Activated CD4-positive, alpha-beta T cell treated with anti-CD3 and anti-CD28 coated beads for 36 hours (primary cell): Measurements from ENCODE around the gene CCDC146. TPM values are rescaled to one million over a fixed set of nuclear protein-coding genes. Genes with fewer than 3 reads are reported as not detected.
"Not testable (repeated sequence)": the region's sequence is repeated elsewhere in the genome, so short reads cannot be mapped to it uniquely, and the experiment has no call there.

ENCODE experiments used
- ATAC-seq: fragments of 200-7000 bp; cut with Tn5 transposase; one replicate; pipeline ENCODE4 v1.10.0; 2021; ENCODE audit warnings: mild to moderate bottlenecking, moderate library complexity
- CTCF ChIA-PET: fragments of 350-600 bp; sonication (Branson Sonifier 250); formaldehyde crosslinking; loops from one replicate; lab custom pipeline; 2021; ENCODE audit warnings: antibody characterized with exemption; lab: Charles Lee
- POLR2A ChIA-PET: fragments of 350-600 bp; sonication (Branson Sonifier 250); formaldehyde crosslinking; loops from one replicate; lab custom pipeline; 2021; ENCODE audit warnings: antibody characterized with exemption, inconsistent platforms; lab: Charles Lee
- DNase-seq: peaks from one replicate; pipeline ENCODE4 v3.0.0-alpha.2; 2020
- H3K27ac Mint-ChIP-seq: one replicate; pipeline ENCODE4 v1.8.0; 2021; ENCODE audit warnings: mixed read lengths
- H3K27me3 Mint-ChIP-seq: one replicate; pipeline ENCODE4 v1.8.0; 2021; ENCODE audit warnings: mixed read lengths
- H3K36me3 Mint-ChIP-seq: one replicate; pipeline ENCODE4 v1.8.0; 2021; ENCODE audit warnings: low read depth, mixed read lengths
- H3K4me1 Mint-ChIP-seq: one replicate; pipeline ENCODE4 v1.8.0; 2021; ENCODE audit warnings: mixed read lengths
- H3K4me3 Mint-ChIP-seq: one replicate; pipeline ENCODE4 v1.8.0; 2021; ENCODE audit warnings: mild to moderate bottlenecking, moderate library complexity, mixed read lengths
- H3K9me3 Mint-ChIP-seq: one replicate; pipeline ENCODE4 v1.8.0; 2021; ENCODE audit warnings: low read depth, mixed read lengths
- intact Hi-C, 2 experiments: fragments of 100-400 bp; cut with DNase I in 1 of 2; cut with micrococcal nuclease in 1 of 2; formaldehyde crosslinking; loops; one replicate each; pipeline versions ENCODE4 v1.14.2 to v1.15.1; 2022 to 2024; cut with DNase I, micrococcal nuclease
- total RNA-seq, 2 experiments: library from RNA; stranded (reverse); gene quantifications; one replicate each; pipeline ENCODE4 v1.2.3, GENCODE V29; 2021

CCDC146 gene
- total RNA-seq, 2 experiments from 2014 or later, result 1.2 to 1.7 TPM

DNA sequence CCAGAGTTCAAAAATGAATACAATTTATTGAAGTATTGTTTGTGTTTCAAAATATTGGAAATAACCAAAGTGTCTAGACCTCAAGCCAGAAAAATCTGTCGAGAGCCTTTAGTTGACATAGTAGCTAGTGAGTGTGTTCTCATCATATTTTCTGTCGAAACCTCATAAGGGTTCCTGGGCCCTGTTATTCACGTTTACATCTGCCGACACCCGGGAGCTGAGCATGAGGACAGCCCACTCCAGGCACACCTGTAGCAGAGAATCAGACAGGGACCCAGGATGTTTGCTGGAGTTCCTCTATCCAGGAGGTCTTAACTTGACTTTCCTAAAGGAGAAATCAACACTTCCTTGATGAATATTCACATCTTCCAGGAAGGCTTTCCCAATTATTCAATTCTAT lies 149.4 kb downstream of the CCDC146 start:
- no peaks in the 10 kb centered on the region for H3K9me3 Mint-ChIP-seq
- DNase-seq, result no peak
- no peak overlapping the region for H3K27ac Mint-ChIP-seq
- ATAC-seq, result no peak
- intact Hi-C loops, result no loop called here
- H3K4me3 Mint-ChIP-seq, result no peak overlapping the region
- ChIA-PET POLR2A (no interaction called here), CTCF (no interaction called here)
- H3K36me3 Mint-ChIP-seq, result peaks cover 3% of the 10 kb centered on the region
- peaks cover 7% of the 10 kb centered on the region for H3K4me1 Mint-ChIP-seq
- H3K27me3 Mint-ChIP-seq, result no peaks in the 10 kb centered on the region

- H3K27ac Mint-ChIP-seq, intact Hi-C loops: not testable (repeated sequence)
These were observed 153.2 kb downstream of the CCDC146 start for GRCh38 chr7:77275663-77276062.

GRCh38 chr7:77276120-77276519 lies 153.7 kb downstream of the CCDC146 start:
- intact Hi-C loops, result no loop called here
- ChIA-PET CTCF (interaction anchor here (0.6 kb wide), 1 partner anchor 29 kb away, joined by 3 read pairs; no protein-coding TSS in a partner anchor), POLR2A (interaction anchor here (0.6 kb wide), 1 partner anchor 289 kb away, joined by 5 read pairs; no protein-coding TSS in a partner anchor)
- Mint-ChIP-seq H3K4me3 (no peak overlapping the region), H3K27me3 (no peaks in the 10 kb centered on the region), H3K9me3 (no peaks in the 10 kb centered on the region), H3K27ac (no peak overlapping the region), H3K4me1 (peaks cover 6% of the 10 kb centered on the region), H3K36me3 (peaks cover 5% of the 10 kb centered on the region)
- DNase-seq (no peak), ATAC-seq (peak; percentile 42)

More at GRCh38 chr7:77275663-77276062, 153.2 kb downstream of the CCDC146 start:
- H3K9me3 Mint-ChIP-seq, ATAC-seq, H3K4me1 Mint-ChIP-seq, H3K27me3 Mint-ChIP-seq, H3K4me3 Mint-ChIP-seq, CTCF ChIA-PET, H3K36me3 Mint-ChIP-seq, DNase-seq: not testable (repeated sequence)
- POLR2A ChIA-PET, result interaction anchor here (0.6 kb wide), 1 partner anchor 290 kb away, joined by 5 read pairs; no protein-coding TSS in a partner anchor

GRCh38 chr7:77281780-77282478 lies 159.5 kb downstream of the CCDC146 start:
- H3K27me3 Mint-ChIP-seq, result no peaks in the 10 kb centered on the region
- no peak overlapping the region for H3K27ac Mint-ChIP-seq
- no peak overlapping the region for H3K4me3 Mint-ChIP-seq
- intact Hi-C loops, result no loop called here
- ChIA-PET CTCF (no interaction called here), POLR2A (no interaction called here)
- H3K36me3 Mint-ChIP-seq, result peaks cover 3% of the 10 kb centered on the region
- DNase-seq (no peak), ATAC-seq (no peak)
- peaks cover 3% of the 10 kb centered on the region for H3K9me3 Mint-ChIP-seq
- no peaks in the 10 kb centered on the region for H3K4me1 Mint-ChIP-seq

GRCh38 chr7:77282897-77283296 lies 160.5 kb downstream of the CCDC146 start:
- Mint-ChIP-seq H3K36me3 (peaks cover 8% of the 10 kb centered on the region), H3K9me3 (peaks cover 3% of the 10 kb centered on the region), H3K27me3 (no peaks in the 10 kb centered on the region), H3K27ac (no peak overlapping the region), H3K4me1 (no peaks in the 10 kb centered on the region), H3K4me3 (no peak overlapping the region)
- ChIA-PET CTCF (interaction anchor here (1.0 to 1.2 kb wide), 2 partner anchors 9 to 35 kb away, joined by 4 read pairs; no protein-coding TSS in a partner anchor), POLR2A (interaction anchor here (0.6 kb wide), 1 partner anchor 594 kb away, joined by 5 read pairs; no protein-coding TSS in a partner anchor)
- ATAC-seq (no peak), DNase-seq (no peak)
- intact Hi-C loops, result no loop called here

DNA sequence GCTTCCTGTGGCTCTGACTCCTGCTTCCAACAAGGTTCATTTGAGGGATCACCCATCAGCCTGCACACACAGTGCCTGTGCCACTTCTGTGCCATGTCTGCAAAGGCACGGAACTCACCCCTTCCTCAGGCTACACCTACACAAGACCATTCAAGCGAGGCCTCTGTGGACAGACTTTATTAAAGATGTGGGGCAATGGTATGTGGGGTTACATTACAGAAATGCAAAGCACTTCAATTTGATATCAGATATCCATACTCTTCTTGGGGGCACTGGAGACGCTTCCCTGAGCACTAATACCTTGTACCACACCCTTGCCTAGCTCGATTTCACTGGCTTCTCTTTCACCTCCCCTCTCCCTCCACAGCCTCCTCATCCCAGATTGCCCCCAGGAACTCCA lies 161.6 kb downstream of the CCDC146 start:
- POLR2A ChIA-PET, result no interaction called here
- Mint-ChIP-seq H3K4me3 (no peak overlapping the region), H3K36me3 (peaks cover 12% of the 10 kb centered on the region), H3K4me1 (no peaks in the 10 kb centered on the region), H3K27me3 (no peaks in the 10 kb centered on the region), H3K27ac (no peak overlapping the region), H3K9me3 (peaks cover 3% of the 10 kb centered on the region)
- ATAC-seq, result no peak
- CTCF ChIA-PET, result interaction anchor here (0.8 kb wide), 1 partner anchor 857 kb away, joined by 3 read pairs; no protein-coding TSS in a partner anchor
- intact Hi-C loops, result no loop called here
- DNase-seq, result no peak

DNA sequence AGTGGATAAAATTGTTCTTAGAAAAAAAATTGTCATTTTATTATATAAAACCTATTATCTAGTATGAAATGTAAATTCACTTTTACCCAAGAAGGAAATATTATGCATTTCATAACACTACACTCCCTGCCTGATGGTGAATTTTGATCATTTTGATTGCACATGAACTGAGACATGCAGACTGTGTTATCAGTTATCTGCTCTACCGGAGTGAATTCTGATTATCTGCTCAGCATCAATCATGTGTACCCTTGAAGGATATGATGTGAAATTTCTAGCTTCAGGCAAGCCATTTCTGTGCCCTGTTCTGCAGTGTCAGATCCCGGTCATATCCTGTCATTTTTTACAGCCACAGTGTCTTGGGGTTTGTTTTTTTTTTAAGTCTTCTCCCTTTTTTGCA lies 162.2 kb downstream of the CCDC146 start:
- intact Hi-C loops, result no loop called here
- H3K4me1 Mint-ChIP-seq, result no peaks in the 10 kb centered on the region
- H3K9me3 Mint-ChIP-seq, result peaks cover 3% of the 10 kb centered on the region
- ChIA-PET POLR2A (no interaction called here), CTCF (interaction anchor here (0.8 kb wide), 1 partner anchor 857 kb away, joined by 3 read pairs; no protein-coding TSS in a partner anchor)
- no peaks in the 10 kb centered on the region for H3K27me3 Mint-ChIP-seq
- DNase-seq, result no peak
- H3K27ac Mint-ChIP-seq, result no peak overlapping the region
- H3K36me3 Mint-ChIP-seq, result peaks cover 14% of the 10 kb centered on the region
- no peak overlapping the region for H3K4me3 Mint-ChIP-seq
- ATAC-seq, result no peak

- Mint-ChIP-seq H3K36me3 (peaks cover 15% of the 10 kb centered on the region), H3K27me3 (no peaks in the 10 kb centered on the region), H3K27ac (no peak overlapping the region), H3K9me3 (peaks cover 3% of the 10 kb centered on the region), H3K4me1 (no peaks in the 10 kb centered on the region), H3K4me3 (no peak overlapping the region)
- ChIA-PET CTCF (interaction anchor here (1.1 kb wide), 1 partner anchor 42 kb away, joined by 3 read pairs; no protein-coding TSS in a partner anchor), POLR2A (no interaction called here)
- DNase-seq (no peak), ATAC-seq (no peak)
- intact Hi-C loops, result no loop called here
These were observed 166.4 kb downstream of the CCDC146 start for GRCh38 chr7:77288676-77289320.

- ChIA-PET CTCF (interaction anchor here (1.1 kb wide), 1 partner anchor 43 kb away, joined by 3 read pairs; no protein-coding TSS in a partner anchor), POLR2A (no interaction called here)
- Mint-ChIP-seq H3K27me3 (no peaks in the 10 kb centered on the region), H3K27ac (no peak overlapping the region), H3K4me3 (no peak overlapping the region), H3K9me3 (peaks cover 3% of the 10 kb centered on the region), H3K36me3 (peaks cover 15% of the 10 kb centered on the region), H3K4me1 (no peaks in the 10 kb centered on the region)
- ATAC-seq (no peak), DNase-seq (no peak)
- intact Hi-C loops, result no loop called here
These were observed 167.0 kb downstream of the CCDC146 start for GRCh38 chr7:77289387-77289786.

GRCh38 chr7:77290425-77290824 lies 168.0 kb downstream of the CCDC146 start:
- peaks cover 15% of the 10 kb centered on the region for H3K36me3 Mint-ChIP-seq
- H3K9me3 Mint-ChIP-seq, result peaks cover 3% of the 10 kb centered on the region
- H3K4me1 Mint-ChIP-seq, result no peaks in the 10 kb centered on the region
- POLR2A ChIA-PET, result no interaction called here
- no peak overlapping the region for H3K4me3 Mint-ChIP-seq
- intact Hi-C loops, result no loop called here
- ATAC-seq (no peak), DNase-seq (no peak)
- no peak overlapping the region for H3K27ac Mint-ChIP-seq
- CTCF ChIA-PET, result no interaction called here
- no peaks in the 10 kb centered on the region for H3K27me3 Mint-ChIP-seq

- Mint-ChIP-seq H3K27ac (no peak overlapping the region), H3K4me3 (no peak overlapping the region), H3K27me3 (no peaks in the 10 kb centered on the region), H3K9me3 (peaks cover 11% of the 10 kb centered on the region), H3K36me3 (peaks cover 15% of the 10 kb centered on the region), H3K4me1 (no peaks in the 10 kb centered on the region)
- ChIA-PET POLR2A (no interaction called here), CTCF (no interaction called here)
- ATAC-seq (no peak), DNase-seq (no peak)
- intact Hi-C loops, result no loop called here
These were observed 170.6 kb downstream of the CCDC146 start for GRCh38 chr7:77293046-77293445.
